Effector CD4-positive, alpha-beta T cell (primary cell): ENCODE measurements around the gene CD163L1.

Experiments used
- DNase-seq: peaks from one replicate; pipeline ENCODE4 v3.0.0-alpha.2; 2020

CD163L1 gene

GRCh38 chr12:7321624-7322023 lies 122.3 kb downstream of the CD163L1 start:
- DNase-seq = no peak

GRCh38 chr12:7319930-7320329 lies 124.0 kb downstream of the CD163L1 start:
- no peak for DNase-seq

GRCh38 chr12:7310070-7310469 lies 133.9 kb downstream of the CD163L1 start:
- DNase-seq = no peak
